Activated CD8-positive, alpha-beta memory T cell treated with anti-CD3 and anti-CD28 coated beads, Interleukin-2, amount 10 ng/mL, durations not matched to agents 7 days and 5 days (primary cell): ENCODE measurements around the gene SNAP25. TPM values are rescaled to one million over a fixed set of nuclear protein-coding genes. Genes with fewer than 3 reads are reported as not detected.

Experiments used
- ATAC-seq: fragments of 150-1000 bp; cut with Tn5 transposase; one replicate; pipeline ENCODE4 v1.10.0; 2021; ENCODE audit warnings: moderate library complexity
- CTCF ChIA-PET: fragments of 350-600 bp; sonication (Branson Sonifier 250); formaldehyde crosslinking; loops from one replicate; lab custom pipeline; 2021; ENCODE audit warnings: antibody characterized with exemption; lab: Charles Lee
- DNase-seq: peaks from one replicate; pipeline ENCODE4 v3.0.0-alpha.2; 2020
- H3K27ac Mint-ChIP-seq: one replicate; pipeline ENCODE4 v1.8.0; 2021; ENCODE audit warnings: mild to moderate bottlenecking, mixed read lengths
- H3K27me3 Mint-ChIP-seq: one replicate; pipeline ENCODE4 v1.8.0; 2021; ENCODE audit warnings: mixed read lengths
- H3K36me3 Mint-ChIP-seq: one replicate; pipeline ENCODE4 v1.8.0; 2021; ENCODE audit warnings: mild to moderate bottlenecking, mixed read lengths
- H3K4me1 Mint-ChIP-seq: one replicate; pipeline ENCODE4 v1.8.0; 2021; ENCODE audit warnings: mixed read lengths
- H3K4me3 Mint-ChIP-seq: one replicate; pipeline ENCODE4 v1.8.0; 2021; ENCODE audit warnings: mild to moderate bottlenecking, moderate library complexity, mixed read lengths
- H3K9me3 Mint-ChIP-seq: one replicate; pipeline ENCODE4 v1.8.0; 2022; ENCODE audit warnings: low read depth, mixed read lengths
- total RNA-seq, 2 experiments: library from RNA; stranded (reverse); gene quantifications; one replicate each; pipeline ENCODE4 v1.2.3, GENCODE V29; 2021

Gene SNAP25
- total RNA-seq, 2 experiments from 2014 or later = 1.6 TPM; not detected in 1

- Mint-ChIP-seq H3K4me3 (peak overlapping the region; percentile 35), H3K9me3 (peaks cover 2% of the 10 kb centered on the region), H3K27ac (peak overlapping the region; percentile 71), H3K27me3 (no peaks in the 10 kb centered on the region), H3K36me3 (no peaks in the 10 kb centered on the region), H3K4me1 (peaks cover 27% of the 10 kb centered on the region)
- CTCF ChIA-PET = interaction anchor here (1.1 kb wide), 1 partner anchor 84 kb away, joined by 5 read pairs; the partner anchor contains the start of genes MKKS and SLX4IP
- DNase-seq (no peak), ATAC-seq (no peak)
Measured at GRCh38 chr20:10350188-10350842, 131.7 kb downstream of the SNAP25 start.

GRCh38 chr20:10352934-10353824 lies 134.5 kb downstream of the SNAP25 start:
- ATAC-seq (no peak), DNase-seq (no peak)
- H3K4me1 Mint-ChIP-seq = peaks cover 27% of the 10 kb centered on the region
- no peaks in the 10 kb centered on the region for H3K36me3 Mint-ChIP-seq
- CTCF ChIA-PET = interaction anchor here (1.7 kb wide), 2 partner anchors 14 to 72 kb away, joined by 3 to 4 read pairs; no protein-coding TSS in a partner anchor
- H3K27ac Mint-ChIP-seq = no peak overlapping the region
- H3K4me3 Mint-ChIP-seq = no peak overlapping the region
- H3K9me3 Mint-ChIP-seq = peaks cover 2% of the 10 kb centered on the region
- no peaks in the 10 kb centered on the region for H3K27me3 Mint-ChIP-seq

GRCh38 chr20:10356628-10357027 lies 138.0 kb downstream of the SNAP25 start:
- H3K27me3 Mint-ChIP-seq = peaks cover 3% of the 10 kb centered on the region
- DNase-seq = no peak
- ATAC-seq = no peak
- peaks cover 11% of the 10 kb centered on the region for H3K4me1 Mint-ChIP-seq
- CTCF ChIA-PET = no interaction called here
- H3K4me3 Mint-ChIP-seq = no peak overlapping the region
- no peaks in the 10 kb centered on the region for H3K9me3 Mint-ChIP-seq
- no peaks in the 10 kb centered on the region for H3K36me3 Mint-ChIP-seq
- no peak overlapping the region for H3K27ac Mint-ChIP-seq

Other genes with a start within 250 kb of the SNAP25 start
- gene ANKEF1, start 183.8 kb upstream of the SNAP25 start, total RNA-seq = 1 to 10 TPM; 4.8 to 7.3 TPM
- 1 to 10 TPM; 6.6 to 7.5 TPM for gene MKKS, start 215.4 kb downstream of the SNAP25 start, total RNA-seq
- 1 to 10 TPM; 6.0 to 6.1 TPM for gene SLX4IP, start 216.5 kb downstream of the SNAP25 start, total RNA-seq